ENCODE measurements around the gene ELOVL5. TPM values are rescaled to one million over a fixed set of nuclear protein-coding genes. Genes with fewer than 3 reads are reported as not detected.

Gene ELOVL5, protein sequence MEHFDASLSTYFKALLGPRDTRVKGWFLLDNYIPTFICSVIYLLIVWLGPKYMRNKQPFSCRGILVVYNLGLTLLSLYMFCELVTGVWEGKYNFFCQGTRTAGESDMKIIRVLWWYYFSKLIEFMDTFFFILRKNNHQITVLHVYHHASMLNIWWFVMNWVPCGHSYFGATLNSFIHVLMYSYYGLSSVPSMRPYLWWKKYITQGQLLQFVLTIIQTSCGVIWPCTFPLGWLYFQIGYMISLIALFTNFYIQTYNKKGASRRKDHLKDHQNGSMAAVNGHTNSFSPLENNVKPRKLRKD
- total RNA-seq: 10 to 100 TPM; 88.3 to 92.7 TPM

DNA sequence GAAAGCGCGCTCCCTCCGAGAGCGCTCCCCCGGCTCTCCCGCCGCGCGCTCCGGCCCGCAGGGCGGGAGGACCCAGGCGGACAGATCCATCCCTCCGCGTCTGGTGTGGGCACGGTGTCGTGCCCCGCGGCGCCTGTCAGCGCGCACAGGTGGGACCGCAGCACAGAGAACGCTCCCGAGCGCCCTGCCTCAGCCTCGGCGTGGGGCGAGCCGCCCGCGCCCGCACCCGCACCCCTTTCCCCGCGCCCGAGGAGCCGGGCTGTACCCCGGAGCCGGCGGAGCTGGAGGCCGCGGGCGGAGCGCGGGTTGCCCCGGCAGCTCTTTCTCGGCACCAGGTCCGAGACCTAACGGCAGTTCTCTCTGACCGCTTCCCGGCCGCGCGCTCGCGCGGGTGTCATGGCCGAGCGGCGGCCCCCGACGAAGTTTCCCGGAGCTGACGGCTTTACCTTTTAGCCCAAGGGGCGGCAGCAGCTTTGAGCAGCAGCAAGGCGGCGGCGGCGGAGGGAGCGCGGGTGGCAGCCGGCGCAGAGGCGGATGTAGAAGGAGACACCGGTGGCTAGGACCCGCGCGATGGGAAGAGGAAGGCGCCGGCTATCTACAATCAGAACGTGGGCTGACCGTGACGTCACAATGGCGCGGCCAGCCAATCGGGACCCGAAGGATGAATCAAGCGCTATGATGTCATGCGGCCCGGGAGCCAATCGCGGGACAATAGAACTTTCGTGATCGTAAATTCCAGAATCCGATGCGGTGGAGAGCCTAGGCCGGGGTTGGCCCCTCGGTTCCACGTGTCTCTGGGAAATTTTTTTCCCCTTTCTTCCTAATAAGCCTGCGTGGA lies at the start of gene ELOVL5:
ELOVL5 (minus strand) TSS at position 580 of the 838 bp plus-strand sequence. CDS start 53,251 bp downstream, outside the sequence.
- Mint-ChIP-seq H3K27me3 (no peaks in the 10 kb centered on the region), H3K27ac (peak within 1 kb of the TSS; percentile 93), H3K4me3 (peak within 1 kb of the TSS; percentile 96), H3K36me3 (ENCODE audit: low read depth) (peaks cover 22% of the 10 kb centered on the region), H3K4me1 (ENCODE audit: low read depth) (peaks cover 41% of the 10 kb centered on the region), H3K9me3 (no peaks in the 10 kb centered on the region)
- intact Hi-C loops (cut with micrococcal nuclease): loop anchor here (5.0 kb wide), 1 partner anchor 36 kb away; no protein-coding TSS in a partner anchor
- ChIA-PET CTCF (interaction anchor here (0.6 to 2.6 kb wide), 8 partner anchors 8 to 534 kb away, joined by 3 to 18 read pairs (median 4); no protein-coding TSS in a partner anchor), POLR2A (interaction anchor here (0.7 to 4.6 kb wide), 6 partner anchors 11 to 116 kb away, joined by 3 to 51 read pairs (median 5); no protein-coding TSS in a partner anchor)
- ATAC-seq (peak; percentile 80), DNase-seq (peak; percentile 99)
- TF ChIP-seq, protein P1, sequence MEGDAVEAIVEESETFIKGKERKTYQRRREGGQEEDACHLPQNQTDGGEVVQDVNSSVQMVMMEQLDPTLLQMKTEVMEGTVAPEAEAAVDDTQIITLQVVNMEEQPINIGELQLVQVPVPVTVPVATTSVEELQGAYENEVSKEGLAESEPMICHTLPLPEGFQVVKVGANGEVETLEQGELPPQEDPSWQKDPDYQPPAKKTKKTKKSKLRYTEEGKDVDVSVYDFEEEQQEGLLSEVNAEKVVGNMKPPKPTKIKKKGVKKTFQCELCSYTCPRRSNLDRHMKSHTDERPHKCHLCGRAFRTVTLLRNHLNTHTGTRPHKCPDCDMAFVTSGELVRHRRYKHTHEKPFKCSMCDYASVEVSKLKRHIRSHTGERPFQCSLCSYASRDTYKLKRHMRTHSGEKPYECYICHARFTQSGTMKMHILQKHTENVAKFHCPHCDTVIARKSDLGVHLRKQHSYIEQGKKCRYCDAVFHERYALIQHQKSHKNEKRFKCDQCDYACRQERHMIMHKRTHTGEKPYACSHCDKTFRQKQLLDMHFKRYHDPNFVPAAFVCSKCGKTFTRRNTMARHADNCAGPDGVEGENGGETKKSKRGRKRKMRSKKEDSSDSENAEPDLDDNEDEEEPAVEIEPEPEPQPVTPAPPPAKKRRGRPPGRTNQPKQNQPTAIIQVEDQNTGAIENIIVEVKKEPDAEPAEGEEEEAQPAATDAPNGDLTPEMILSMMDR (IDR thresholded peaks at IDR 0.05): no peak

DNA sequence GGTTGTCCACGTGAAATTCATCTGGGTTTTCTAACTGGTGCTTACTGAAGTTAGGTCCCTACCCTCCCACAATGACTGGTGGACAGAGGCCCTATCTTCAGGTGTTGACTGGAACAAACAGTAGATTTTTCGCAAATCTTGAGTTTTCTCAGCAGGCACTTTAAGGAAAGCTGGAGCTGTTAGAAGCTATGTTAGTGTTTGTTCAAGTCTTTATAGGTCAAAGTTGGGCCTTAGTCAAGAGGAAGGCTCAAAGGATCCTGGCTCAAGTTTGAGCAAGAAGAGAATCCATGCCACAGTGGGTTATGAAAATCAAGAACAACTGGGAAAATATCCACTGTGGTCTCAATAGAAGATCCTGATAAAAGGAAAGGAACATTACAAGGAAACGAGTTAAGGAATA lies 48.5 kb upstream of the ELOVL5 start:
- TF ChIP-seq, protein P1 (IDR thresholded peaks at IDR 0.05): no peak
- Mint-ChIP-seq H3K27me3 (no peaks in the 10 kb centered on the region), H3K36me3 (ENCODE audit: low read depth) (no peaks in the 10 kb centered on the region), H3K27ac (no peak overlapping the region), H3K4me3 (no peak overlapping the region), H3K9me3 (no peaks in the 10 kb centered on the region), H3K4me1 (ENCODE audit: low read depth) (no peaks in the 10 kb centered on the region)
- ATAC-seq (no peak), DNase-seq (no peak)
- ChIA-PET CTCF (no interaction called here), POLR2A (interaction anchor here (1.0 kb wide), 1 partner anchor 27 kb away, joined by 3 read pairs; no protein-coding TSS in a partner anchor)
- intact Hi-C loops (cut with micrococcal nuclease): no loop called here

DNA sequence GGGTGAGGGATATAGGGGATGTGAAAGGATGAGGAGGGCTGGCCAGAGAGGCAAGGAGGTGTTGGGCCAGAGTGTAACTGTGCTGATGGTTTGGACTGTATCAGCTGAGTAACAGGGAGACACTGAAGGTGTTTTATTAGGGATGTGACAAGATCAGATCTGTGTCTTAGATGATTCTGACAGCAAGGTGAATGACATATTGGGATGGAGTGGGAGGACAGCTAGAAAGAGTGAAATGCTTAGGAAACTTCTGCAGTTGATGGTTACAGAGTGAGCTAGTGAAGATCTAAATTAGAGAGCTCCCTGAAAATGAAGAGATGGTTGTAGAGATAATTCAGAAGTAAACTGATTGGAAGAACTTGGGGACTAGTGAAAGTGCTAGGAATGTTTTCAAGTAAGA lies 47.2 kb upstream of the ELOVL5 start:
- intact Hi-C loops (cut with micrococcal nuclease): no loop called here
- TF ChIP-seq, protein P1 (IDR thresholded peaks at IDR 0.05): no peak
- POLR2A ChIA-PET: no interaction called here

DNA sequence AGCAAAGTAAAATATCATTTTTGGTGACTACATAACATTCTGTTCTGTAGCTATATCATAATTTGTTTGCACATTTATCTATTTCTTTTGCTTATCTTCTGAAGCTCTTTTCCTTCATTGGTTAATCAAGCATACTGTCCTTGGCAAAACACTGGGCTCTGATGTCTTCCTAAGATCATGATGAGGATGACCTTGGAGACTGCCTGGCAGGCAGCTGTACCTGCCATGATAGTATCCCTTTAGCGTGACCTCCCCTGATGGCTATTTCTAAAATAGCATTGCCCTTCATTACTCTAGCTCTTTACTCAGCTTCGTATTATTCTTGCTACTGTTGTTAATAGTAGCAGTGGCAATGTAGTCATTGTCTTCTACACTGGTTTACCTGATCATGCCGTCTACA lies 46.0 kb upstream of the ELOVL5 start:
- H3K36me3 Mint-ChIP-seq (ENCODE audit: low read depth): no peaks in the 10 kb centered on the region
- intact Hi-C loops (cut with micrococcal nuclease): no loop called here
- no peaks in the 10 kb centered on the region for H3K9me3 Mint-ChIP-seq
- no peaks in the 10 kb centered on the region for H3K4me1 Mint-ChIP-seq (ENCODE audit: low read depth)
- no peak for ATAC-seq
- CTCF ChIA-PET: interaction anchor here (0.8 to 1.5 kb wide), 3 partner anchors 16 to 223 kb away, joined by 3 to 11 read pairs (median 3); no protein-coding TSS in a partner anchor
- H3K4me3 Mint-ChIP-seq: no peak overlapping the region
- TF ChIP-seq, protein P1 (IDR thresholded peaks at IDR 0.05): no peak
- POLR2A ChIA-PET: no interaction called here
- no peak overlapping the region for H3K27ac Mint-ChIP-seq
- DNase-seq: no peak
- no peaks in the 10 kb centered on the region for H3K27me3 Mint-ChIP-seq

More for the DNA sequence above, 47.2 kb upstream of the ELOVL5 start:
- CTCF ChIA-PET: no interaction called here
- no peak for ATAC-seq
- H3K27ac Mint-ChIP-seq: no peak overlapping the region
- H3K9me3 Mint-ChIP-seq: no peaks in the 10 kb centered on the region
- H3K4me1 Mint-ChIP-seq (ENCODE audit: low read depth): no peaks in the 10 kb centered on the region
- no peaks in the 10 kb centered on the region for H3K36me3 Mint-ChIP-seq (ENCODE audit: low read depth)
- DNase-seq: no peak
- no peak overlapping the region for H3K4me3 Mint-ChIP-seq
- no peaks in the 10 kb centered on the region for H3K27me3 Mint-ChIP-seq
